Uterus (tissue), 4 donors: ENCODE measurements around the gene USP40. TPM values are rescaled to one million over a fixed set of nuclear protein-coding genes. Genes with fewer than 3 reads are reported as not detected.

Source experiments
- DNase-seq, 2 donors: peaks; one replicate each; pipeline ENCODE4 v3.0.0-alpha.2; 2019 to 2020
- H3K27ac ChIP-seq, 2 donors: fragments of 200-600 bp; sonication (generic); 1 replicate in 1 of 2; 2 replicates in 1 of 2; pipeline ENCODE4 v1.5.1; 2016 to 2018
- H3K27me3 ChIP-seq, 2 donors: fragments of 200-600 bp; sonication (generic); one replicate each; pipeline ENCODE4 v1.5.1; 2018 to 2019; ENCODE audit warnings: control low read depth in 1 of 2
- H3K36me3 ChIP-seq, 2 donors: fragments of 200-600 bp; sonication (generic); one replicate each; pipeline ENCODE4 v1.5.1; 2019; ENCODE audit warnings: control low read depth in 1 of 2
- H3K4me1 ChIP-seq, 2 donors: fragments of 200-600 bp; sonication (generic); one replicate each; pipeline ENCODE4 v1.5.1; 2018 to 2019; ENCODE audit warnings: control low read depth in 1 of 2
- H3K4me3 ChIP-seq, 2 donors: fragments of 200-600 bp; sonication (generic); 1 replicate in 1 of 2; 2 replicates in 1 of 2; pipeline ENCODE4 v1.5.1; 2018 to 2019; ENCODE audit warnings: mild to moderate bottlenecking in 1 of 2
- H3K9me3 ChIP-seq, 2 donors: fragments of 200-600 bp; sonication (generic); one replicate each; pipeline ENCODE4 v1.5.1; 2019; ENCODE audit warnings: control low read depth in 1 of 2
- CTCF ChIP-seq, 4 experiments: fragments of 200-600 bp in 2 of 4; fragments of 450-650 bp in 2 of 4; sonication (generic) in 2 of 4; IDR thresholded peaks; one replicate each; pipeline ENCODE4 v1.5.1; 2016 to 2019; ENCODE audit warnings: antibody characterized with exemption in 4 of 4, mild to moderate bottlenecking in 2 of 4, moderate library complexity in 1 of 4
- POLR2A ChIP-seq, 2 donors: fragments of 450-650 bp; IDR thresholded peaks; one replicate each; pipeline ENCODE4 v1.6.1; 2016; ENCODE audit warnings: antibody characterized with exemption in 2 of 2, mild to moderate bottlenecking in 1 of 2, moderate library complexity in 1 of 2
- intact Hi-C: fragments of 100-400 bp; cut with DNase I; formaldehyde crosslinking; loops from one replicate; pipeline ENCODE4 v1.15.1; 2023; ENCODE audit warnings: low total_unique reads
- total RNA-seq, 4 donors: library from RNA; depleted of rRNA in 3 of 4; stranded (reverse); fragments of >200 nt in 3 of 4; gene quantifications; one replicate each; pipeline versions ENCODE4 v1.1.0 to v1.2.4, GENCODE V29; 2014 to 2023
- donor health status: DM: yes; HTN: yes; CAD: no.

The USP40 gene
- total RNA-seq, 4 donors from 2014 or later: 14.7 to 60.2 (median 49.5) TPM

- Histone ChIP-seq H3K9me3 (no peaks in the 10 kb centered on the region), H3K27ac (no peak overlapping the region), H3K4me1 (no peaks in the 10 kb centered on the region), H3K27me3 (no peaks in the 10 kb centered on the region), H3K4me3 (no peak overlapping the region), H3K36me3 (no peaks in the 10 kb centered on the region)
- no peak for TF ChIP-seq CTCF (IDR thresholded peaks at IDR 0.05)
- TF ChIP-seq POLR2A (IDR thresholded peaks at IDR 0.05): no peak
- intact Hi-C loops: no loop called here
- no peak for DNase-seq
These were observed 104.3 kb downstream of the USP40 start for GRCh38 chr2:233462202-233462785.

GRCh38 chr2:233461481-233461891 lies 105.1 kb downstream of the USP40 start:
- H3K9me3 ChIP-seq: no peaks in the 10 kb centered on the region
- no peaks in the 10 kb centered on the region for H3K36me3 ChIP-seq
- DNase-seq: no peak
- no peaks in the 10 kb centered on the region for H3K27me3 ChIP-seq
- H3K4me1 ChIP-seq: no peaks in the 10 kb centered on the region
- H3K4me3 ChIP-seq: no peak overlapping the region
- no peak for TF ChIP-seq CTCF (IDR thresholded peaks at IDR 0.05)
- TF ChIP-seq POLR2A (IDR thresholded peaks at IDR 0.05): no peak
- intact Hi-C loops: no loop called here
- H3K27ac ChIP-seq: no peak overlapping the region

- TF ChIP-seq CTCF (IDR thresholded peaks at IDR 0.05) (no peak), POLR2A (IDR thresholded peaks at IDR 0.05) (no peak)
- no peak overlapping the region for H3K4me3 ChIP-seq
- no peak for DNase-seq
- no peaks in the 10 kb centered on the region for H3K9me3 ChIP-seq
- H3K27ac ChIP-seq: no peak overlapping the region
- intact Hi-C loops: no loop called here
- H3K4me1 ChIP-seq: no peaks in the 10 kb centered on the region
- no peaks in the 10 kb centered on the region for H3K36me3 ChIP-seq
- H3K27me3 ChIP-seq: no peaks in the 10 kb centered on the region
These were observed 105.7 kb downstream of the USP40 start for GRCh38 chr2:233460726-233461441.

GRCh38 chr2:233459426-233459825 lies 107.2 kb downstream of the USP40 start:
- no peak for DNase-seq
- Histone ChIP-seq H3K4me1 (no peaks in the 10 kb centered on the region), H3K4me3 (no peak overlapping the region), H3K9me3 (no peaks in the 10 kb centered on the region), H3K36me3 (no peaks in the 10 kb centered on the region), H3K27ac (no peak overlapping the region), H3K27me3 (no peaks in the 10 kb centered on the region)
- intact Hi-C loops: no loop called here
- no peak for TF ChIP-seq CTCF (IDR thresholded peaks at IDR 0.05)
- no peak for TF ChIP-seq POLR2A (IDR thresholded peaks at IDR 0.05)

- Histone ChIP-seq H3K4me3 (no peak overlapping the region), H3K9me3 (no peaks in the 10 kb centered on the region), H3K4me1 (no peaks in the 10 kb centered on the region), H3K36me3 (no peaks in the 10 kb centered on the region), H3K27me3 (no peaks in the 10 kb centered on the region), H3K27ac (no peak overlapping the region)
- DNase-seq: no peak
- intact Hi-C loops: no loop called here
- no peak for TF ChIP-seq POLR2A (IDR thresholded peaks at IDR 0.05)
- no peak for TF ChIP-seq CTCF (IDR thresholded peaks at IDR 0.05)
These were observed 107.8 kb downstream of the USP40 start for GRCh38 chr2:233458826-233459225.
